HFFc6 (cell line): ENCODE results near the gene COMMD3. TPM values are rescaled to one million over a fixed set of nuclear protein-coding genes. Genes with fewer than 3 reads are reported as not detected.

Experiments
- DNase-seq: peaks from one replicate; pipeline ENCODE4 v3.0.0-alpha.2; 2018
- H3K27ac Mint-ChIP-seq: 2 replicates; pipeline ENCODE4 v1.8.0; 2020; ENCODE audit warnings: mild to moderate bottlenecking, mixed read lengths
- H3K27me3 Mint-ChIP-seq: 2 replicates; pipeline ENCODE4 v1.8.0; 2021; ENCODE audit warnings: mild to moderate bottlenecking, moderate library complexity, mixed read lengths; ENCODE audit not compliant: insufficient read depth
- H3K36me3 Mint-ChIP-seq: 2 replicates; pipeline ENCODE4 v1.8.0; 2021; ENCODE audit warnings: low read depth, mixed read lengths
- H3K4me1 Mint-ChIP-seq: 2 replicates; pipeline ENCODE4 v1.8.0; 2020; ENCODE audit warnings: low read depth, mixed read lengths
- H3K4me3 Mint-ChIP-seq: 2 replicates; pipeline ENCODE4 v1.8.0; 2020; ENCODE audit warnings: mild to moderate bottlenecking, moderate library complexity, mixed read lengths
- H3K9me3 Mint-ChIP-seq: 2 replicates; pipeline ENCODE4 v1.8.0; 2020; ENCODE audit warnings: mild to moderate bottlenecking, mixed read lengths
- total RNA-seq, 6 experiments: library from RNA; stranded (reverse); fragmentation: NEBNext Ultra II Directional; extraction: Animal tissue kit (Norgen Biotek cat#: 25700); gene quantifications; 2 replicates in 1 of 6; 3 replicates in 5 of 6; pipeline ENCODE4 v1.2.3, GENCODE V29; 2021
- TF ChIP-seq, protein P1 (sequence below): fragments of 200-600 bp; sonication (generic); IDR thresholded peaks from 2 replicates; pipeline ENCODE4 v1.5.0; 2021; ENCODE audit warnings: antibody characterized with exemption, mild to moderate bottlenecking

Gene COMMD3
- total RNA-seq, 6 experiments from 2014 or later = 39.5 to 47.6 (median 43.8) TPM

DNA sequence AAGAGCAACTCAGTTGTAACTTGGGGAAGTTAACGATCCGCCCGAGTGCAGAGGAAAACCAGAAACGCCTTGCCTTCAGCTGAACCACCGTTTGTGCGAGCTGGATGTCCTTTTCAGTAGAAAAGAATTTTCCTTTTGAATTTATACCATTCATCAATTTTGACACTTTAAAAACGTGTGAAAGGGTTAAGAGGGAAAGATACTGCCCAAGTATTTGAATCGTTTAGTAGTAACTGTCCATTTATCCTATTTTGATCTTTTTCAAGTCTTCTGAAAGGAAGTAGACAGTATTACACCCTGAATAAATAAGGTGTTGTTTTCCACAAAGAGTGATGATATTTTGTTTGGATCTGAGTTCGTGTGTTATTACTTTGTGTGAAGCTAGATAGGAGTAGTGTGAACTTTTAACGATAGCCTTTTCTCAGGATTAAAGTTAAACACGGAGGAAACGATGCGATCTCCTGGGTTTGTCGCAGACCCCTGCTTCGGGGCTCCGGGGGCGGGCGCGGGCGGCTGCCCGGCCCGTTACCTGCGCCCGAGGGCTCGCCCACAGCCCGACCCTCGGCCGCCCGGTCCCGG is 3.9 kb downstream of the COMMD3 start:
- peaks cover 63% of the 10 kb centered on the region for H3K4me1 Mint-ChIP-seq
- peaks cover 13% of the 10 kb centered on the region for H3K27me3 Mint-ChIP-seq
- H3K9me3 Mint-ChIP-seq = no peaks in the 10 kb centered on the region
- TF ChIP-seq, protein P1, sequence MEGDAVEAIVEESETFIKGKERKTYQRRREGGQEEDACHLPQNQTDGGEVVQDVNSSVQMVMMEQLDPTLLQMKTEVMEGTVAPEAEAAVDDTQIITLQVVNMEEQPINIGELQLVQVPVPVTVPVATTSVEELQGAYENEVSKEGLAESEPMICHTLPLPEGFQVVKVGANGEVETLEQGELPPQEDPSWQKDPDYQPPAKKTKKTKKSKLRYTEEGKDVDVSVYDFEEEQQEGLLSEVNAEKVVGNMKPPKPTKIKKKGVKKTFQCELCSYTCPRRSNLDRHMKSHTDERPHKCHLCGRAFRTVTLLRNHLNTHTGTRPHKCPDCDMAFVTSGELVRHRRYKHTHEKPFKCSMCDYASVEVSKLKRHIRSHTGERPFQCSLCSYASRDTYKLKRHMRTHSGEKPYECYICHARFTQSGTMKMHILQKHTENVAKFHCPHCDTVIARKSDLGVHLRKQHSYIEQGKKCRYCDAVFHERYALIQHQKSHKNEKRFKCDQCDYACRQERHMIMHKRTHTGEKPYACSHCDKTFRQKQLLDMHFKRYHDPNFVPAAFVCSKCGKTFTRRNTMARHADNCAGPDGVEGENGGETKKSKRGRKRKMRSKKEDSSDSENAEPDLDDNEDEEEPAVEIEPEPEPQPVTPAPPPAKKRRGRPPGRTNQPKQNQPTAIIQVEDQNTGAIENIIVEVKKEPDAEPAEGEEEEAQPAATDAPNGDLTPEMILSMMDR = no peak
- H3K4me3 Mint-ChIP-seq = peak overlapping the region; percentile 87
- 0 out of 2 replicates have a peak, but pooled peaks cover 4% of the 10 kb centered on the region for H3K36me3 Mint-ChIP-seq
- no peak for DNase-seq
- peak overlapping the region; percentile 83 for H3K27ac Mint-ChIP-seq

DNA sequence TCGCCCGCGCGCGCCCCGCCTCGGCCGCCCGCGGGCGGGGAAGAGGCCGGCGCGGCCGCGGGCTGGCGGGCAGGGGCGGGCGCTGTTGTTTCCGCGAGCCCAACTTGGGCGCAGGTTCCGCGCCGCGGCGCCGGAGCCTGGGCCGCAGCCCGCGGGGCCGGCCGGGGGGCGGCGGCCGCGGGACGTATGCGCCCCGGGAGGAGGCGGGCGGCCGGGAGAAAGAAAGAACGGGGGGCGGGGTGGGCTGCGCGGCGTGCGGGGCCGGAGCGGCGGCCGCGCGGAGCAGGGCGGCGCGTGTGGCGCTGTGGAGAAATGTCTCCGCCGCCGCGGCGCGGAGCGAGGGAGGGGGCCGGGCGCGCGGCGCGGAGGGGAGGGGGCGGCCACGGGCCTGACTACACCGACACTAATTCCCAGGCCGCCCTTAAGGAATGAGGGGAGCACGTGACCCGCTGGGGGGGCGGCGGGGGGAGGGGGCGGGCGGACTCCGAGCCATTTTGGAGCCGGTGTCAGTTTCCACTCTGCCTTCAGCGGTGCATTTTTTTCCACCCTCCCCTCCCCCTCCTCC is 4.5 kb downstream of the COMMD3 start, which contains the start of gene BMI1:
BMI1 (plus strand) TSS at position 509 of the 565 bp plus-strand sequence. CDS start 5,351 bp downstream, outside the sequence.
- Mint-ChIP-seq H3K9me3 (no peaks in the 10 kb centered on the region), H3K4me1 (peaks cover 58% of the 10 kb centered on the region), H3K27ac (peak within 1 kb of the TSS; percentile 83), H3K27me3 (peaks cover 13% of the 10 kb centered on the region), H3K36me3 (0 out of 2 replicates have a peak, but pooled peaks cover 4% of the 10 kb centered on the region), H3K4me3 (peak within 1 kb of the TSS; percentile 92)
- TF ChIP-seq, protein P1 = no peak
- DNase-seq = peak; percentile 49

- TF ChIP-seq, protein P1 = no peak
- peaks cover 17% of the 10 kb centered on the region for H3K27me3 Mint-ChIP-seq
- H3K36me3 Mint-ChIP-seq = 0 out of 2 replicates have a peak, but pooled peaks cover 4% of the 10 kb centered on the region
- peak overlapping the region; percentile 55; the same call in 1 of the 2 replicates for H3K27ac Mint-ChIP-seq
- peaks cover 63% of the 10 kb centered on the region for H3K4me1 Mint-ChIP-seq
- H3K4me3 Mint-ChIP-seq = peak overlapping the region; percentile 84
- DNase-seq = peak; percentile 63
- H3K9me3 Mint-ChIP-seq = no peaks in the 10 kb centered on the region
Observed at GRCh38 chr10:22321156-22321923, 5.2 kb downstream of the COMMD3 start.

DNA sequence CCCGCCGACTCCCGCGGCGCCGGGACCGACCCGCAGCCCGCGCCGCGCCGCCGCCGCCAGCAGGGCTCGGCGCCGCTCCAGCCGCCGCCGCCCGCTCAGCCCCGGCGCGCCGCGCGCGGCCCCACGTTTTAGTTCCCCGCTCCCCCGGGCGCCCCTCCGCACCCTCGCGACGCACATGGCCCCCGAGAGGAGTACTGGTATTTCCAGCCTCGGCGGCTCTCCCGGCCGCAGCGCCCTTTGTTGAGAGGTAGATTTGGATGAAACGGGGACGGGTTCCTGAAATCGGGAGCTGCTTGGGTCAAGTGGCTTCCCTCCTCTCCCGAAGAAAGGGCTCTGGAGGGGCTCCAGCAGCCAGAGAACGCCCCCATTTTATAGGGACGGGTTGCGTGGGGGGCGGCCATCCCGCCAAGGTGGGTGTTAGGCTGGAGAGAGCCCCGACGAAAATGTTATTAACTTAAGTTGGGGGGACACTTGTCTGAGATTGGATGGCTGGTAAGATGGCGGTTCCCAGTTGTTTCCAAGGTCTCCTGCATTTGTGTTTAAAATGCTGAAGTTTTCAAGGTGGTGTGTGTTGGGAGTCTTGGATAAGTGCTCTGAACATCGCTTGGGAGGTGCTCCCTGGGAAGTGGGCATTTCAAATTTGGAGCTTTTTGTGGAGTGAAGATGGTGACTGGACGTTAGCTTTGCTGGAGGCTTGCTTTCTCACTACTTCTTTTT is 5.9 kb downstream of the COMMD3 start:
- TF ChIP-seq, protein P1 = no peak
- Mint-ChIP-seq H3K4me1 (peaks cover 65% of the 10 kb centered on the region), H3K36me3 (0 out of 2 replicates have a peak, but pooled peaks cover 4% of the 10 kb centered on the region), H3K27me3 (peaks cover 17% of the 10 kb centered on the region), H3K9me3 (no peaks in the 10 kb centered on the region), H3K4me3 (peak overlapping the region; percentile 92), H3K27ac (peak overlapping the region; percentile 73)
- no peak for DNase-seq

DNA sequence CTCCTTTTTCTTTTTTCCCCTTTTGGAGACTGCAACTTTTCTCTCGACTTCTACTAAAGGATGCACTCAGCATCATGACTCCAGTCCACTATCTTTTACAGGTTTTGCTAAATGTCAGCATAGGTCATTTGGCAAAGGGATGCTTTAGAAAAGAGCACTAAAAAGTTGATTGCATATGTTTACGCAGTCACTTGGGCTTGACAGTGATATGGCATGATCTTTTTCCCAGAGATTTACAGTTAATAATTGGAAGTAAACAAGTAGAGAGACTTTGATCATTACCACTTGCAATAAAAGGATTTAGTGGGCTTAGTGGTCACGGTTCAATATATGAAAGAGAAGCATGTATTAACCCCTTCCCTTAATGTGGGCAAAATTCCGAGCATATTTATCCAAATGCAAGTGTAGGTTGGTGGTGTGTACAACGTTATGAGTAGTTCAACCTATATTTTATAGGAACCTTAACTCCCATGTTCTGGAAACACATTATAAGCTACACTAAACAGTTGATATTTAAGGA is 6.5 kb downstream of the COMMD3 start:
- H3K27me3 Mint-ChIP-seq = peaks cover 17% of the 10 kb centered on the region
- no peak for DNase-seq
- 0 out of 2 replicates have a peak, but pooled peaks cover 7% of the 10 kb centered on the region for H3K36me3 Mint-ChIP-seq
- H3K9me3 Mint-ChIP-seq = no peaks in the 10 kb centered on the region
- TF ChIP-seq, protein P1 = no peak
- H3K27ac Mint-ChIP-seq = peak overlapping the region; percentile 73
- peak overlapping the region; percentile 92 for H3K4me3 Mint-ChIP-seq
- peaks cover 59% of the 10 kb centered on the region for H3K4me1 Mint-ChIP-seq
